ENCODE results near the gene TRAM2.
"Not testable (repeated sequence)": the region's sequence is repeated elsewhere in the genome, so short reads cannot be mapped to it uniquely, and the experiment has no call there.

TRAM2 gene

DNA sequence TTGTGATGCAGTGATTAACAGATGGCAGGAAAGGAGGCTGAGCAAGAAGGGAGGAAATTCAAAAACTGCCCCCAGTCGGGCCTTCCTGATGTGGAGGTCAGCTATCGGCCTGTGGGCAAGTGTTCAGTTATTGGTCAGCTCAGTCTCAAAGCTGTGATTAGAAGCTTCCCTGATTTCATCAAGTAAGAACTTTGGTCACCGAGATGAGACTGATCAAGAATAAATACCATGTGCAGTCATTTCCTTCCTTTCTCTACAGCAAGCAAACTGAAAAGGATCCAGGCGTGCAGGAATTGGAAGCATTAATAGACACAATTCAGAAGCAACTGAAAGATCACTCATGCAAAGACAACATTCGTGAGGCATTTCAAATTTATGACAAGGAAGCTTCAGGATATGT lies 87.0 kb downstream of the TRAM2 start:
- DNase-seq (ENCODE audit: low spot score), result no peak
- TF ChIP-seq, protein P1, sequence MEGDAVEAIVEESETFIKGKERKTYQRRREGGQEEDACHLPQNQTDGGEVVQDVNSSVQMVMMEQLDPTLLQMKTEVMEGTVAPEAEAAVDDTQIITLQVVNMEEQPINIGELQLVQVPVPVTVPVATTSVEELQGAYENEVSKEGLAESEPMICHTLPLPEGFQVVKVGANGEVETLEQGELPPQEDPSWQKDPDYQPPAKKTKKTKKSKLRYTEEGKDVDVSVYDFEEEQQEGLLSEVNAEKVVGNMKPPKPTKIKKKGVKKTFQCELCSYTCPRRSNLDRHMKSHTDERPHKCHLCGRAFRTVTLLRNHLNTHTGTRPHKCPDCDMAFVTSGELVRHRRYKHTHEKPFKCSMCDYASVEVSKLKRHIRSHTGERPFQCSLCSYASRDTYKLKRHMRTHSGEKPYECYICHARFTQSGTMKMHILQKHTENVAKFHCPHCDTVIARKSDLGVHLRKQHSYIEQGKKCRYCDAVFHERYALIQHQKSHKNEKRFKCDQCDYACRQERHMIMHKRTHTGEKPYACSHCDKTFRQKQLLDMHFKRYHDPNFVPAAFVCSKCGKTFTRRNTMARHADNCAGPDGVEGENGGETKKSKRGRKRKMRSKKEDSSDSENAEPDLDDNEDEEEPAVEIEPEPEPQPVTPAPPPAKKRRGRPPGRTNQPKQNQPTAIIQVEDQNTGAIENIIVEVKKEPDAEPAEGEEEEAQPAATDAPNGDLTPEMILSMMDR (IDR thresholded peaks at IDR 0.05; ENCODE audit: extremely low read depth, missing control alignments), result no peak

DNA sequence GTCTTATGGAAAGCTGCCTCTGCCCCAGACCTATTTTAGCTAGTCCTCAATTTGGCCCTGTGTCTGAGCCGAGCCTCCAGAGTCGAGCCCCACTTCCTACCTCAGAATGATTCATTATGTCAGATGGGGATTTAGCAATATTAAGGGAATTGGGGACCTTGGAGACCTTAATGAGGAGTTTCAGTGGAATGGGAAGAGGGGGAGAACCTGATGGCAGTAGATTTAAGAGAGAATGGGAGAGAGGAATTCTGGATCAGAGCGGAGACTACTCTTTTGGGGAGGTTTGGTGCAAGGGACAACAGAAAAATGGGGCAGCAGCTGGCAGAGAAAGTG lies 93.2 kb downstream of the TRAM2 start:
- TF ChIP-seq, protein P1 (IDR thresholded peaks at IDR 0.05; ENCODE audit: extremely low read depth, missing control alignments), result no peak
- no peak for DNase-seq (ENCODE audit: low spot score)

DNA sequence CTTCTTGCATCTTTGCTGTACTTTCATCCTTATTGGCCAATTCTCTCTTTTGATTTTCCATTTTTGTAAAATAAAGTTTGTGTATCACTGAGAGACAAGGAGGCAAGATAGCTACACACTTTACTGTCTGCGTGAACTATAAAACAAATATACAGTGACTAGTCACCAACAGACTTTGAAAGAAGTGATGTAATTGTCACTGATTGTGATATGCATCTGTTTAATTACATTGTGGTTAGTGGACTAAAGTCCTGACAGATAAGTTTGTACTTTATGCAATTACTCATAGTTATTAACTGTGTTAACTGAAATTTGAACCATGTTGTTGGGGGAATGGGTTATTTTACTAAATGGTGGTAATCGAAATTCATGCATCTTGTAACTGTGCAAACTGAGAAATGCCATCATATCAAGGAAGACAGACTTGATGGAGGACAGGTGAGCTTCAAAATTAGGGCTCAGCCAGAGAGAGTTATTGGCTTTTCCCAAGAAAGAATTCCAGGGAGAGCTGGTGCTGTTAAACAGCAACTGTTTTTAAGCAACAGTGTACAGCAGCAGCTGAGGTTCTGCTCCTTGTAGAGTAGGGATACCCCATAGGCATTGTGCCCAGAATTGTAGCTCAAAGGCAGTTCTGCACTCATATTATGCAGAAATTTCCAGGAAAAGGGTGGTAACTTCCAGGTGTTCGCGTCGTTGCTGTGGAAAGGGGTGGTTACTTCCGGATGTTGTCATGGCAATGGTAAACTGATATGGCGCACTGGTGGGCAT lies 93.8 kb downstream of the TRAM2 start:
- no peak for DNase-seq (ENCODE audit: low spot score)
- TF ChIP-seq, protein P1 (IDR thresholded peaks at IDR 0.05; ENCODE audit: extremely low read depth, missing control alignments), result no peak

DNA sequence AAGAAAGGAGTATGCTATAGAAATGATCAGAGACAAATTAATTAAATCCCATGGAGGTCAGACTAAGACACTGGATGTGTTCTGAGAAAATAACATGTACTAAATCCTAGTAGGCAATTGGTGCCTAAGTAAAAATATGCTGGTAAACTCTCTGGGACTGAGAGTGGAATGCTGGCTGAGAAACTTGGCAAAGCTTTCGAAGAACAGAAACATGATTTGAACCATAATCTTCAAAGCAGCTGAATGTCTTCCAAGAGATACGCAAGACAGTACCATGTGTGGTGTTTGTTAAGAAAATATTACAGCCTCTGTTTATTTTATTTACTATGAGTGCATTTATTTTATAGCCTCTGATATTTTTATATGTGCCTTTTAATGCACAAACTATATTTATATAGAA lies 101.6 kb downstream of the TRAM2 start:
- TF ChIP-seq, protein P1 (IDR thresholded peaks at IDR 0.05; ENCODE audit: extremely low read depth, missing control alignments), result no peak
- no peak for DNase-seq (ENCODE audit: low spot score)

DNA sequence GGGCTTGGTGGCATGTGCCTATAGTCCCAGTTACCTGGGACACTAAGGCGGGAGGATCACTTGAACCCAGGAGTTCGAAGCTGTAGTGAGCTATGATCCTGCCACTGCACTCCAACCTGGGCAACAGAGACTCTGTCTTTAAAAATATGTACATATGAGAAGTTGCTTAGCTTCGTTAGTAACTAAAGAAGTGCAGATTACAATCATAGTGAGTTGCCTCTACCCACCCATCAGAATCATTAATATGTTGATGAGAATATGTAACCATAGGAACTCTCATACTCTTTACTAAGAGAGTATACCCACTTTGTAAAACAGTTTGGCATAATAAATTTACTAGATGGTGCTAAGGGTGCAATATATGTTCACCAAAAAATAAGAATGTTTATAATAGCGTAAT lies 102.7 kb downstream of the TRAM2 start:
- TF ChIP-seq, protein P1 (IDR thresholded peaks at IDR 0.05; ENCODE audit: extremely low read depth, missing control alignments), result no peak

DNA sequence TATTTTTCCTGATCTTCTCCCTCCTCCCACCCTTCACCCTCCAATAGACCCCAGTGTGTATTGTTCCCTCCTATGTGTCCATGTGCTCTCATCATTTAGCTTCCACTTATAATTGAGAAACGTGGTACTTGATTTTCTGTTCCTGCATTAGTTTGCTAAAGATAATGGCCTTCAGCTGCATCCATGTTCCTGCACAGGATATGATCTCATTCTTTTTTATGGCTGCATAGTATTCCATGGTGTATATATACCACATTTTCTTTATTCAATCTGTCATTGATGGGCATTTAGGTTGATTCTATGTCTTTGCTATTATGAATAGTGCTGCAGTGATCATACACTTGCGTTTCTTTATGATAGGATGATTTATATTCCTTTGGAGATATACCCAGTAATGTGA lies 115.7 kb downstream of the TRAM2 start:
- not testable (repeated sequence) for DNase-seq (ENCODE audit: low spot score)

More for the DNA sequence above, 102.7 kb downstream of the TRAM2 start:
- no peak for DNase-seq (ENCODE audit: low spot score)

DNA sequence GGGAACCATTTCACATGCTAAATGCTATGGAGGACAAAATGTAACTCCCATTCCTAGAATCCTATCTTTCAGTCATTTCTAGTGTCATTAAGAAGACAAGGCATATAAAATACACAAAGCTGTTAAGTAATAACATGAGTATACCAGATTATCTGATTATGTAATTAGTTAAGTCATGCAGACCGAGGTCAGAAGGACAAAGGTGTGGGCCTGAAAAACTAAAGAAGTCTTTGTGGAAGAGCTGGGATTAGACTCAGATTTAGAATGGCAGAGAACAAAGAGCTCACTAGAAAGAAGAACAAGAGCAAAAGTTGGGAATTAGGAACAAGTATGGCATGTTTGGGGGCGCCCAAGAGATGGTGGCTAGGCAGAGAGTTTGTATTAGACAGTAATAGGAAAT lies 119.8 kb downstream of the TRAM2 start:
- TF ChIP-seq, protein P1 (IDR thresholded peaks at IDR 0.05; ENCODE audit: extremely low read depth, missing control alignments), result no peak

DNA sequence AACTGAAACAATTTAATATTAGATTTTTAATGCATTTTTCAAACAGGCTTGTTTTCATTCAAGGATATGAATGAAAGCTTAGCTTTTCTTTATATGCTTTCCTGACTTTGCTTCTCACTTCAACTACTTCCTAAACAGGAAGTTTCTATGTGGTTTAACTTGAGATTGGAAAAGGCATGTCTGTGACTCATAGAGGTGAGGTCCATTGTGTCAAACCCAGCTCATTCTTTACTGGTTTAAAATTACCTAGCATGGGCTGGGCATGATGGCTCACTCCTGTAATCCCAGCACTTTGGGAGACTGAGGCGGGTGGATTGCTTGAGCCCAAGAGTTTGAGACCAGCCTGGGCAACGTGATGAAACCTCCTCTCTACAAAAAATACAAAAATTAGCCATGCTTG lies 122.3 kb downstream of the TRAM2 start:
- TF ChIP-seq, protein P1 (IDR thresholded peaks at IDR 0.05; ENCODE audit: extremely low read depth, missing control alignments), result no peak
- DNase-seq (ENCODE audit: low spot score), result no peak

More for the DNA sequence above, 119.8 kb downstream of the TRAM2 start:
- no peak for DNase-seq (ENCODE audit: low spot score)

Data from GM20000 (cell line).